H9 (cell line): Measurements from ENCODE around the gene FAM3D. TPM values are rescaled to one million over a fixed set of nuclear protein-coding genes. Genes with fewer than 3 reads are reported as not detected.

Experiments used
- DNase-seq: peaks from one replicate; pipeline ENCODE4 v3.0.0-alpha.2; 2017
- H2AFZ ChIP-seq: one replicate; pipeline ENCODE4 v1.6.1; 2013; ENCODE audit warnings: mild to moderate bottlenecking, low read length, control low read depth, moderate library complexity
- H2AK5ac ChIP-seq: 2 replicates; pipeline ENCODE4 v1.6.1; 2013; ENCODE audit warnings: low read length, control low read depth, mixed read lengths; ENCODE audit not compliant: insufficient read length
- H2BK120ac ChIP-seq: one replicate; pipeline ENCODE4 v1.6.1; 2013; ENCODE audit warnings: low read depth, mild to moderate bottlenecking, low read length, control low read depth, inconsistent platforms; ENCODE audit not compliant: poor library complexity, severe bottlenecking
- H2BK12ac ChIP-seq: 2 replicates; pipeline ENCODE4 v1.6.1; 2013; ENCODE audit warnings: low read length, control low read depth, mixed read lengths, low read depth; ENCODE audit not compliant: insufficient read length
- H2BK15ac ChIP-seq: 2 replicates; pipeline ENCODE4 v1.6.1; 2013; ENCODE audit warnings: low read depth, low read length, control low read depth
- H2BK20ac ChIP-seq: one replicate; pipeline ENCODE4 v1.6.1; 2013; ENCODE audit warnings: low read depth, mild to moderate bottlenecking, low read length, control low read depth, inconsistent platforms; ENCODE audit not compliant: poor library complexity, severe bottlenecking
- H2BK5ac ChIP-seq: 2 replicates; pipeline ENCODE4 v1.6.1; 2013; ENCODE audit warnings: low read length, control low read depth, mixed read lengths; ENCODE audit not compliant: insufficient read length
- H3K14ac ChIP-seq: 2 replicates; pipeline ENCODE4 v1.6.1; 2013; ENCODE audit warnings: low read length, control low read depth; ENCODE audit not compliant: insufficient read depth
- H3K18ac ChIP-seq: 2 replicates; pipeline ENCODE4 v1.6.1; 2013; ENCODE audit warnings: low read depth, mild to moderate bottlenecking, mixed read lengths, low read length, control low read depth; ENCODE audit not compliant: insufficient read length
- H3K23ac ChIP-seq: 2 replicates; pipeline ENCODE4 v1.6.1; 2013; ENCODE audit warnings: low read length, control low read depth, mixed read lengths, low read depth; ENCODE audit not compliant: insufficient read length
- H3K23me2 ChIP-seq: 2 replicates; pipeline ENCODE4 v1.6.1; 2013; ENCODE audit warnings: low read depth, mild to moderate bottlenecking, mixed read lengths, low read length, control low read depth; ENCODE audit not compliant: insufficient read length, poor library complexity, severe bottlenecking
- H3K27ac ChIP-seq: 2 replicates; pipeline ENCODE4 v1.5.1; 2013; ENCODE audit warnings: low read length, control low read depth, mixed read lengths, low read depth; ENCODE audit not compliant: insufficient read length
- H3K27me3 ChIP-seq: 2 replicates; pipeline ENCODE4 v1.6.1; 2013; ENCODE audit warnings: low read length, control low read depth, inconsistent platforms; ENCODE audit not compliant: insufficient read depth
- H3K4ac ChIP-seq: 2 replicates; pipeline ENCODE4 v1.6.1; 2013; ENCODE audit warnings: low read depth, mild to moderate bottlenecking, control low read depth, inconsistent platforms, low read length, moderate library complexity
- H3K4me1 ChIP-seq: 2 replicates; pipeline ENCODE4 v1.6.1; 2013; ENCODE audit warnings: low read length, control low read depth, inconsistent platforms; ENCODE audit not compliant: insufficient read depth
- H3K4me2 ChIP-seq: 2 replicates; pipeline ENCODE4 v1.6.1; 2013; ENCODE audit warnings: low read length, control low read depth, mixed read lengths; ENCODE audit not compliant: insufficient read length, insufficient read depth
- H3K56ac ChIP-seq: 2 replicates; pipeline ENCODE4 v1.6.1; 2013; ENCODE audit warnings: low read depth, mild to moderate bottlenecking, mixed read lengths, low read length, control low read depth; ENCODE audit not compliant: insufficient read length
- H3K79me1 ChIP-seq: 2 replicates; pipeline ENCODE4 v1.6.1; 2013; ENCODE audit warnings: low read depth, mild to moderate bottlenecking, moderate library complexity, low read length, control low read depth, inconsistent platforms; ENCODE audit not compliant: insufficient read depth, poor library complexity, severe bottlenecking
- H3K79me2 ChIP-seq: 2 replicates; pipeline ENCODE4 v1.6.1; 2013; ENCODE audit warnings: low read length, control low read depth, inconsistent platforms; ENCODE audit not compliant: insufficient read depth
- H3K9ac ChIP-seq: 2 replicates; pipeline ENCODE4 v1.6.1; 2013; ENCODE audit warnings: low read length, control low read depth, mixed read lengths; ENCODE audit not compliant: insufficient read length; ENCODE audit errors: extremely low read depth
- H3K9me3 ChIP-seq: one replicate; pipeline ENCODE4 v1.6.1; 2013; ENCODE audit warnings: low read depth, low read length, inconsistent platforms; ENCODE audit not compliant: control insufficient read depth
- H3T11ph ChIP-seq: one replicate; pipeline ENCODE4 v1.6.1; 2013; ENCODE audit warnings: mild to moderate bottlenecking, low read length, control low read depth, inconsistent platforms
- H4K20me1 ChIP-seq: one replicate; pipeline ENCODE4 v1.6.1; 2013; ENCODE audit not compliant: control insufficient read depth, insufficient read length, insufficient read depth
- H4K5ac ChIP-seq: 2 replicates; pipeline ENCODE4 v1.6.1; 2013; ENCODE audit warnings: low read depth, mild to moderate bottlenecking, mixed read lengths, low read length, control low read depth; ENCODE audit not compliant: insufficient read length
- H4K8ac ChIP-seq: replicated peaks from 2 replicates; pipeline ENCODE4 v1.6.1; 2013; ENCODE audit warnings: low read length, control low read depth, mixed read lengths, low read depth; ENCODE audit not compliant: insufficient read length
- H4K91ac ChIP-seq: 2 replicates; pipeline ENCODE4 v1.6.1; 2013; ENCODE audit warnings: low read depth, mild to moderate bottlenecking, moderate library complexity, mixed read lengths, low read length, control low read depth; ENCODE audit not compliant: insufficient read length
- H3K27ac Mint-ChIP-seq, 3 experiments: 2 replicates in 2 of 3; 3 replicates in 1 of 3; pipeline ENCODE4 v1.8.0; 2020 to 2021; ENCODE audit warnings: mixed read lengths in 3 of 3, mild to moderate bottlenecking in 1 of 3, moderate library complexity in 1 of 3
- H3K27me3 Mint-ChIP-seq: 2 replicates; pipeline ENCODE4 v1.8.0; 2021; ENCODE audit warnings: low read depth, mild to moderate bottlenecking, moderate library complexity, mixed read lengths
- H3K36me3 Mint-ChIP-seq, 3 experiments: 2 replicates in 2 of 3; 3 replicates in 1 of 3; pipeline ENCODE4 v1.8.0; 2020 to 2021; ENCODE audit warnings: low read depth in 3 of 3, mixed read lengths in 3 of 3; ENCODE audit not compliant: insufficient read depth in 1 of 3
- H3K4me1 Mint-ChIP-seq, 2 experiments: 2 replicates each; pipeline ENCODE4 v1.8.0; 2020; ENCODE audit warnings: mixed read lengths in 2 of 2
- H3K4me3 Mint-ChIP-seq, 2 experiments: 2 replicates in 1 of 2; 3 replicates in 1 of 2; pipeline ENCODE4 v1.8.0; 2020 to 2021; ENCODE audit warnings: mild to moderate bottlenecking in 2 of 2, mixed read lengths in 2 of 2, moderate library complexity in 1 of 2
- H3K9me3 Mint-ChIP-seq, 2 experiments: 2 replicates in 1 of 2; 3 replicates in 1 of 2; pipeline ENCODE4 v1.8.0; 2020; ENCODE audit warnings: mild to moderate bottlenecking in 2 of 2, mixed read lengths in 2 of 2, moderate library complexity in 1 of 2
- WGBS: extraction: QIAGEN DNeasy Blood & Tissue Kit; methylation state at CpG from one replicate; pipeline ENCODE4 v1.1.7; 2013; ENCODE audit warnings: missing lambda C conversion rate, low lambda C conversion rate, mixed read lengths; ENCODE audit not compliant: insufficient read length; ENCODE audit errors: extremely low coverage; 5-methylcytosine and 5-hydroxymethylcytosine counted together
- total RNA-seq: library from RNA; stranded (reverse); gene quantifications from 2 replicates; pipeline ENCODE4 v1.2.1, GENCODE V29; 2021
- TF ChIP-seq, protein P1 (sequence below): fragments of 200-600 bp; sonication (generic); conservative IDR thresholded peaks from 3 replicates; pipeline ENCODE4 v1.8.0; 2021; ENCODE audit warnings: antibody characterized with exemption, mild to moderate bottlenecking

Gene FAM3D
- total RNA-seq, 1 experiment from 2014 or later = not detected

DNA sequence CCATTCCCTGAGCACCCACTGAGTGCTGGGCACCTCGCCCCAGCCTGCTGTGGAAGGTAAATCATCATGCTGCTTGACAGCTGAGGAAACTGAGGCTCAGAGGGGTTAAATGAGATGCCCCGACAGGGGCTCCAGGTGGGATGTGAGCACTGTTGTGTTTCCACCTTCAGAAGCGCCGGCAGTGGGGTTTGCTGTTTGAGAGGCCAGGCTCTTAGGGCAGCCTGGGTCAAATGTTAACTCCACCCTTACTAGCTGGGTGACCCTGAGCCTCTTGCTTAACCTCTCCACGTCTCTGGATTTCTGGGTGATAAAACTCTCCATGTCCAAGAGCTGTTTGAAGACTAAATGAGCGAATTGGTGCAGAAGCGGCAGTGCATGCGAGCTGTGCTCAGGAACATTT, 43.1 kb downstream of the FAM3D start:
- no peak overlapping the region for H3K14ac ChIP-seq
- DNase-seq = no peak
- no peak overlapping the region for H2BK15ac ChIP-seq
- H3K79me1 ChIP-seq = no peaks in the 10 kb centered on the region
- H3K4me3 Mint-ChIP-seq = no peak overlapping the region
- H3K18ac ChIP-seq = no peak overlapping the region
- no peak overlapping the region for H2BK5ac ChIP-seq
- H3K27me3 Mint-ChIP-seq = peaks cover 9% of the 10 kb centered on the region
- H3K56ac ChIP-seq = no peak overlapping the region
- WGBS = no CpG with 5 or more reads among the region's 8 CpGs
- no peak overlapping the region for H3K9ac ChIP-seq
- no peaks in the 10 kb centered on the region for H3K23me2 ChIP-seq
- H3K9me3 Mint-ChIP-seq = no peaks in the 10 kb centered on the region
- H3K4ac ChIP-seq = no peak overlapping the region
- TF ChIP-seq, protein P1, sequence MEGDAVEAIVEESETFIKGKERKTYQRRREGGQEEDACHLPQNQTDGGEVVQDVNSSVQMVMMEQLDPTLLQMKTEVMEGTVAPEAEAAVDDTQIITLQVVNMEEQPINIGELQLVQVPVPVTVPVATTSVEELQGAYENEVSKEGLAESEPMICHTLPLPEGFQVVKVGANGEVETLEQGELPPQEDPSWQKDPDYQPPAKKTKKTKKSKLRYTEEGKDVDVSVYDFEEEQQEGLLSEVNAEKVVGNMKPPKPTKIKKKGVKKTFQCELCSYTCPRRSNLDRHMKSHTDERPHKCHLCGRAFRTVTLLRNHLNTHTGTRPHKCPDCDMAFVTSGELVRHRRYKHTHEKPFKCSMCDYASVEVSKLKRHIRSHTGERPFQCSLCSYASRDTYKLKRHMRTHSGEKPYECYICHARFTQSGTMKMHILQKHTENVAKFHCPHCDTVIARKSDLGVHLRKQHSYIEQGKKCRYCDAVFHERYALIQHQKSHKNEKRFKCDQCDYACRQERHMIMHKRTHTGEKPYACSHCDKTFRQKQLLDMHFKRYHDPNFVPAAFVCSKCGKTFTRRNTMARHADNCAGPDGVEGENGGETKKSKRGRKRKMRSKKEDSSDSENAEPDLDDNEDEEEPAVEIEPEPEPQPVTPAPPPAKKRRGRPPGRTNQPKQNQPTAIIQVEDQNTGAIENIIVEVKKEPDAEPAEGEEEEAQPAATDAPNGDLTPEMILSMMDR = no peak
- peaks cover 0 to 12% of the 10 kb centered on the region in 2 experiments; a peak in 2 of 4 replicates for H3K4me1 Mint-ChIP-seq
- H3K36me3 Mint-ChIP-seq = no peaks in the 10 kb centered on the region
- no peaks in the 10 kb centered on the region for H3K4me1 ChIP-seq
- H3T11ph ChIP-seq = no peak overlapping the region
- no peaks in the 10 kb centered on the region for H3K27me3 ChIP-seq
- H2BK120ac ChIP-seq = no peak overlapping the region
- H4K5ac ChIP-seq = no peak overlapping the region
- no peak overlapping the region for H2BK12ac ChIP-seq
- H2AK5ac ChIP-seq = no peak overlapping the region
- H3K27ac ChIP-seq = no peak overlapping the region
- H3K79me2 ChIP-seq = no peaks in the 10 kb centered on the region
- no peak overlapping the region for H3K4me2 ChIP-seq
- no peak overlapping the region; a peak in 1 of 7 replicates for H3K27ac Mint-ChIP-seq
- no peaks in the 10 kb centered on the region for H4K20me1 ChIP-seq
- no peak overlapping the region for H2AFZ ChIP-seq
- H3K9me3 ChIP-seq = no peaks in the 10 kb centered on the region
- H3K23ac ChIP-seq = no peak overlapping the region
- H4K8ac ChIP-seq = no peak overlapping the region
- no peak overlapping the region for H4K91ac ChIP-seq
- no peak overlapping the region for H2BK20ac ChIP-seq
